Right lobe of liver (tissue), 4 donors: Measurements from ENCODE around the gene ARHGAP15.

Experiments
- CTCF ChIP-seq, 4 donors: fragments of 200-600 bp in 3 of 4; fragments of 450-650 bp in 1 of 4; IDR thresholded peaks; one replicate each; pipeline versions ENCODE4 v1.5.1 to v1.8.0; 2016 to 2022; ENCODE audit warnings: antibody characterized with exemption in 4 of 4, mild to moderate bottlenecking in 2 of 4
- POLR2A ChIP-seq: fragments of 450-650 bp; IDR thresholded peaks from one replicate; pipeline ENCODE4 v1.6.1; 2017; ENCODE audit warnings: antibody characterized with exemption, mild to moderate bottlenecking
- donor health status: DM: no; HTN: no; CAD: no.
- donor health status: DM: no; HTN: no; CAD: no.
- donor health status: DM: no; HTN: yes; CAD: no.

- TF ChIP-seq CTCF (IDR thresholded peaks at IDR 0.05) (no peak), POLR2A (no peak)
These were observed 565.1 kb downstream of the ARHGAP15 start for GRCh38 chr2:143694335-143694734.
